ENCODE results near the gene ARHGAP31.

DNA sequence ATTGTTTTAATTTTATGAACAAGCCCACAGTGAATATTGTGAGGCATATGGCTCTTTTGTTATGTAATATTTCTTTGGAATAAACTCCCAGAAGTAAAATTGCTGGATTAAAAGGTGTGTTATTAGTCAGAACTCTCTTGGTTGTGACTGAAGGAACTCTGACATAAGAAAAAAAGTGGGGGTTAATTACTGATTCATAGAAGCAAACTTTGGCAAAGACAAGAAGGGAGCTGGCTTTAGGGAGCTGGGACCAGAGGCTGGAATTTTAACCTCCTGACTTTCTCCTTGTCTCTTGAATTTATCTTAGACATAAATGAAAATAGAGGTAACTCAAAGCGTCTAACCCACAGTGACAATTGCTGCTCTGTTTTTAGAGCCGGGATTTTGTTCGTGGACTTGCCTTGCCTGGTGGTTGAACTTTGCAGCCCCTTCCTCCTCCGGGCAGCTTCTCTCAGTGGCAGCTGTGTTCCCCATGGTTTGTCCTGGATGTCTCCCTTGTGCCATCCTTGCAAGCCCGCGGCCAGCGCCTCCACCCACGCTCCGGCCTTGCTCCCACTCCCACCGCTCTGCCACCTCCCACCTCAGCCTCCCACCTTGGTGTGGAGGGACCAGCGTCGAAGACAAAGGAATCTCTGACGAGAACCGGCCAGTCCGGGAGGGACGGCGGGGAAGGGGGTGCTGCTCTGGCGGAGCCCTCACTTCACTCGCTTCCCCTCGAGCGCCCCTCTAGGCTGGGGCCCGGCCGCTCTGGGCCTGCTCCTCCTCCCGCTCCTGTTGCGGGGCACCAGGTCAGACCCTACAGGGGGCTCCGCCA lies 28.0 kb downstream of the ARHGAP31 start:
- TF ChIP-seq EZH2phosphoT487 (conservative IDR thresholded peaks at IDR 0.05; ENCODE audit: low read length) = no peak
- TF ChIP-seq CTCF (IDR thresholded peaks at IDR 0.05; ENCODE audit: insufficient read depth, low read length, poor library complexity, severe bottlenecking) = no peak

All from SU-DHL-6 (cell line).